Measurements from ENCODE around the gene SLC25A17. TPM values are rescaled to one million over a fixed set of nuclear protein-coding genes. Genes with fewer than 3 reads are reported as not detected.
"Not testable (repeated sequence)": the region's sequence is repeated elsewhere in the genome, so short reads cannot be mapped to it uniquely, and the experiment has no call there.

Gene SLC25A17, protein sequence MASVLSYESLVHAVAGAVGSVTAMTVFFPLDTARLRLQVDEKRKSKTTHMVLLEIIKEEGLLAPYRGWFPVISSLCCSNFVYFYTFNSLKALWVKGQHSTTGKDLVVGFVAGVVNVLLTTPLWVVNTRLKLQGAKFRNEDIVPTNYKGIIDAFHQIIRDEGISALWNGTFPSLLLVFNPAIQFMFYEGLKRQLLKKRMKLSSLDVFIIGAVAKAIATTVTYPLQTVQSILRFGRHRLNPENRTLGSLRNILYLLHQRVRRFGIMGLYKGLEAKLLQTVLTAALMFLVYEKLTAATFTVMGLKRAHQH
- total RNA-seq = 10 to 100 TPM; 11.4 to 16.1 (median 14.0) TPM
- 10 to 100 TPM; 12.3 to 15.1 (median 13.1) TPM for polyA plus RNA-seq
- long read RNA-seq, donor 1, partial matches to known transcripts = 0 of 1 reads
- long read RNA-seq, donor 1, other reads (novel, unspliced or antisense) = 0 of 1 reads
- long read RNA-seq, donor 2, partial matches to known transcripts = 0 of 3 reads
- long read RNA-seq, donor 2, other reads (novel, unspliced or antisense) = 0 of 3 reads

GRCh38 chr22:40818747-40819598 is at the start of gene SLC25A17:
Gene SLC25A17 (minus strand): TSS chr22:40819346. CDS start chr22:40819248, 98 bp downstream.
- Histone ChIP-seq H3K4me3 (peak within 1 kb of the TSS; percentile 86 to 99 (median 98)), H3K36me3 (peaks cover 0 to 24% (median 6%) of the 10 kb centered on the region in 6 donors), H3K9me3 (no peaks in the 10 kb centered on the region), H3K4me1 (peaks cover 17 to 49% (median 28%) of the 10 kb centered on the region in 6 donors), H3K27ac (peak within 1 kb of the TSS; percentile 64 to 89 (median 84)), H3K27me3 (replicated peaks in 1 of 7) (no peaks in the 10 kb centered on the region)
- peak; percentile 83 to 87 (median 84) for TF ChIP-seq POLR2AphosphoS5 (IDR thresholded peaks at IDR 0.05)
- TF ChIP-seq CTCF (IDR thresholded peaks at IDR 0.05 in 8 of 11, conservative IDR thresholded peaks at IDR 0.05 in 3 of 11) = peak in 8 of 11 experiments; percentile 17 to 53 (median 33)
- no peak for TF ChIP-seq POLR2A (IDR thresholded peaks at IDR 0.05)
- 0 to 1% (median 0%) methylated on average over 34 to 60 of the region's 61 CpGs for WGBS, 5 donors
- DNase-seq = peak; percentile 97
- intact Hi-C loops (cut with DNase I; ENCODE audit: low total_unique reads) = no loop called here

DNA sequence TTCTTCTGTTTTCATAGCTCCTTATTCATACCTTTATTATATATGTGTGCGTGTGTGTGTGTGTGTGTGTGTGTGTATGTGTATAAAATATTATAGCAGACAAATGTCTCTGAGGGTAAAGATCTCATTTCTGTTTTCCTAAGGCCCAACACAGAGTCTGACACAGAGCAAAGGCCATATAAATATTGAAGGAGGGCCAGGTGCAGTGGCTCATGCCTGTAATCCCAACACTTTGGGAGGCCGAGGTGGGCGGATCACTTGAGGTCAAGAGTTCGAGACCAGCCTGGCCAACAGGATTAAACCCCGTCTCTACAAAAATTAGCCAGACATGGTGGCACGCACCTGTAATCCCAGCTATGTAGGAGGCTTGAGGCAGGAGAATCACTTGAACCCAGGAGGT is 49.2 kb upstream of the SLC25A17 start:
- H3K27me3 ChIP-seq (replicated peaks in 1 of 7); DNase-seq; intact Hi-C loops (cut with DNase I; ENCODE audit: low total_unique reads); H3K4me3 ChIP-seq; H3K27ac ChIP-seq; H3K9me3 ChIP-seq: not testable (repeated sequence)
- 89 to 95% (median 94%) methylated on average over 6 of the region's 6 CpGs for WGBS, 5 donors
- peaks cover 0 to 13% (median 10%) of the 10 kb centered on the region in 6 donors for H3K4me1 ChIP-seq
- peaks cover 0 to 38% (median 9%) of the 10 kb centered on the region in 6 donors for H3K36me3 ChIP-seq

GRCh38 chr22:40867109-40867508 is 48.0 kb upstream of the SLC25A17 start:
- no peaks in the 10 kb centered on the region for H3K27me3 ChIP-seq (replicated peaks in 1 of 7)
- H3K9me3 ChIP-seq = no peaks in the 10 kb centered on the region
- WGBS, 5 donors = 89 to 97% (median 93%) methylated on average over 2 of the region's 2 CpGs
- DNase-seq = no peak
- no peak for TF ChIP-seq POLR2A (IDR thresholded peaks at IDR 0.05)
- no peak for TF ChIP-seq CTCF (IDR thresholded peaks at IDR 0.05 in 8 of 11, conservative IDR thresholded peaks at IDR 0.05 in 3 of 11)
- TF ChIP-seq POLR2AphosphoS5 (IDR thresholded peaks at IDR 0.05) = no peak
- no peak overlapping the region for H3K27ac ChIP-seq
- intact Hi-C loops (cut with DNase I; ENCODE audit: low total_unique reads) = no loop called here
- H3K4me3 ChIP-seq = no peak overlapping the region
- peaks cover 0 to 32% (median 6%) of the 10 kb centered on the region in 6 donors for H3K36me3 ChIP-seq
- peaks cover 0 to 24% (median 10%) of the 10 kb centered on the region in 6 donors for H3K4me1 ChIP-seq

- TF ChIP-seq CTCF (IDR thresholded peaks at IDR 0.05 in 8 of 11, conservative IDR thresholded peaks at IDR 0.05 in 3 of 11) (no peak), POLR2A (IDR thresholded peaks at IDR 0.05) (no peak), POLR2AphosphoS5 (IDR thresholded peaks at IDR 0.05) (no peak)
- Histone ChIP-seq H3K36me3 (peaks cover 0 to 25% (median 0%) of the 10 kb centered on the region in 6 donors), H3K27ac (no peak overlapping the region), H3K4me1 (peaks cover 11 to 56% (median 25%) of the 10 kb centered on the region in 6 donors), H3K9me3 (no peaks in the 10 kb centered on the region), H3K27me3 (replicated peaks in 1 of 7) (no peaks in the 10 kb centered on the region), H3K4me3 (no peak overlapping the region)
- DNase-seq = no peak
- intact Hi-C loops (cut with DNase I; ENCODE audit: low total_unique reads) = no loop called here
- 93 to 97% (median 94%) methylated on average over 2 of the region's 2 CpGs for WGBS, 5 donors
Measured at GRCh38 chr22:40862537-40862936, 43.4 kb upstream of the SLC25A17 start.
